Measurements from ENCODE around the gene TSPYL1. TPM values are rescaled to one million over a fixed set of nuclear protein-coding genes. Genes with fewer than 3 reads are reported as not detected.
"Not testable (repeated sequence)": the region's sequence is repeated elsewhere in the genome, so short reads cannot be mapped to it uniquely, and the experiment has no call there.

TSPYL1 gene
- total and polyA plus RNA-seq, 2 experiments from 2014 or later, result 71.5 to 89.1 TPM

DNA sequence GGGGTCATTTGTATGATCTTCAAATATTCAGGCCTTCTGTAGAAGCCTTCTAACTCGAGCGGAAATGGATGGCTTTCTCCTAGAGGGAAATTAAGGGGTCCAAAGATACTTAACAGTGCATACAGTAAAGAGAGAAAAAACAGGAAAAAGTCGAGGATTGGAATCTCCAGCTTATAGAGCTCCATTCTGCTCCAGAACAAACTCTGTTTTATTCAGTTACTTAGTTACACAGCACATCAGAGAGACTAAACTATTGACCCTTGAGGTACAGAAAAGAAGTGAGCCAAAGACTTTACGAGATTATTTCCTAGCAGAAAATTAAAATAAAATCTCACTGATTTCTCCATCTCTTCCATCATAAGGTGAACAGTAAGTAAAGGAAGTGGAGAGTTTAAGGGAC, 47.3 kb upstream of the TSPYL1 start:
- Histone ChIP-seq H3K4me3 (no peak overlapping the region), H2AFZ (no peak overlapping the region), H3K9ac (no peak overlapping the region), H3F3A (ENCODE audit: insufficient read depth) (peaks cover 15% of the 10 kb centered on the region; the same call in 1 of the 2 replicates), H3K4me2 (ENCODE audit: unreplicated experiment) (no peak overlapping the region), H3K27me3 (replicated peaks; ENCODE audit: insufficient read depth) (no peaks in the 10 kb centered on the region), H3K9me2 (ENCODE audit: insufficient read depth) (no peaks in the 10 kb centered on the region), H3K36me3 (ENCODE audit: low read depth) (no peaks in the 10 kb centered on the region), H3K79me2 (ENCODE audit: insufficient read depth) (no peaks in the 10 kb centered on the region), H3K4me1 (ENCODE audit: insufficient read depth) (peaks cover 37% of the 10 kb centered on the region), H3K27ac (no peak overlapping the region), H3K9me3 (ENCODE audit: low read depth) (no peaks in the 10 kb centered on the region), H4K20me1 (ENCODE audit: insufficient read depth) (no peaks in the 10 kb centered on the region)
- TF ChIP-seq EZH2phosphoT487 (IDR thresholded peaks at IDR 0.05; ENCODE audit: insufficient read depth, low read depth), result no peak
- TF ChIP-seq EZH2 (IDR thresholded peaks at IDR 0.05; ENCODE audit: insufficient read depth, poor library complexity, severe bottlenecking), result no peak
- in situ Hi-C loops (cut with MboI), result no loop called here
- WGBS, 2 experiments (ENCODE audit: low coverage in 1 of 2, low lambda C conversion rate in 2 of 2, missing lambda C conversion rate in 2 of 2), result 94 to 95% methylated on average over 4 of the region's 4 CpGs
- no peak for DNase-seq

GRCh38 chr6:116326181-116326671, 46.5 kb upstream of the TSPYL1 start:
- peaks cover 15% of the 10 kb centered on the region; the same call in 1 of the 2 replicates for H3F3A ChIP-seq (ENCODE audit: insufficient read depth)
- H3K4me3 ChIP-seq, result no peak overlapping the region
- DNase-seq, result no peak
- H3K9ac ChIP-seq, result no peak overlapping the region
- H2AFZ ChIP-seq, result no peak overlapping the region
- no peaks in the 10 kb centered on the region for H4K20me1 ChIP-seq (ENCODE audit: insufficient read depth)
- no peaks in the 10 kb centered on the region for H3K9me2 ChIP-seq (ENCODE audit: insufficient read depth)
- WGBS, 2 experiments (ENCODE audit: low coverage in 1 of 2, low lambda C conversion rate in 2 of 2, missing lambda C conversion rate in 2 of 2), result 80 to 84% methylated on average over 7 of the region's 7 CpGs
- H3K36me3 ChIP-seq (ENCODE audit: low read depth), result no peaks in the 10 kb centered on the region
- H3K9me3 ChIP-seq (ENCODE audit: low read depth), result no peaks in the 10 kb centered on the region
- TF ChIP-seq EZH2phosphoT487 (IDR thresholded peaks at IDR 0.05; ENCODE audit: insufficient read depth, low read depth) (no peak), EZH2 (IDR thresholded peaks at IDR 0.05; ENCODE audit: insufficient read depth, poor library complexity, severe bottlenecking) (no peak)
- no peaks in the 10 kb centered on the region for H3K79me2 ChIP-seq (ENCODE audit: insufficient read depth)
- no peaks in the 10 kb centered on the region for H3K27me3 ChIP-seq (replicated peaks; ENCODE audit: insufficient read depth)
- H3K27ac ChIP-seq, result no peak overlapping the region
- H3K4me1 ChIP-seq (ENCODE audit: insufficient read depth), result peaks cover 37% of the 10 kb centered on the region
- in situ Hi-C loops (cut with MboI), result no loop called here
- H3K4me2 ChIP-seq (ENCODE audit: unreplicated experiment), result no peak overlapping the region

DNA sequence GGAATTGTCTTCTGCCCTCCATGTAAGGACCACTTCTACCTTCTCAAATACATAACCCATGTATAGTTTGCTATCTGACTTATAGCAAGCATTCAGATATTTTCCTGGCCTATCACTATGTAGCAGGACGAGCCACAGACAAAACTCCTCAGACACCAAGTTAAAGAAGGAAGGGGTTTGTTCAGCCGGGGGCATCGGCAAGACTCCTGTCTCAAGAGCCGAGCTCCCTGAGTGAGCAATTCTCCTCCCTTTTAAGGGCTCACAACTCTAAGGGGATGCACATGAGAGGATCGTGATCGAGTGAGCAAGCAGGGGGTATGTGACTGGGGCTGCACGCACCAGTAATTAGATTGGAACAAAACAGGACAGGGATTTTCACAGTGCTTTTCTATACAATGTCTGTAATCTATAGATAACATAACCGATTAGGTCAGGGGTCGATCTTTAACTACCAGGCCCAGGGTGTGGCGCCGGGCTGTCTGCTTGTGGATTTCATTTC, 46.0 kb upstream of the TSPYL1 start:
- H3K4me2 ChIP-seq (ENCODE audit: unreplicated experiment); H3K9me3 ChIP-seq (ENCODE audit: low read depth); H3K9me2 ChIP-seq (ENCODE audit: insufficient read depth); DNase-seq; H3K79me2 ChIP-seq (ENCODE audit: insufficient read depth); H4K20me1 ChIP-seq (ENCODE audit: insufficient read depth); H3K4me3 ChIP-seq; H3K36me3 ChIP-seq (ENCODE audit: low read depth); H3K9ac ChIP-seq; H3K27me3 ChIP-seq (replicated peaks; ENCODE audit: insufficient read depth); H3K27ac ChIP-seq; in situ Hi-C loops (cut with MboI); H2AFZ ChIP-seq: not testable (repeated sequence)
- WGBS, 2 experiments (ENCODE audit: low coverage in 1 of 2, low lambda C conversion rate in 2 of 2, missing lambda C conversion rate in 2 of 2), result 94 to 98% methylated on average over 11 of the region's 11 CpGs
- Histone ChIP-seq H3K4me1 (ENCODE audit: insufficient read depth) (peaks cover 33% of the 10 kb centered on the region), H3F3A (ENCODE audit: insufficient read depth) (peaks cover 15% of the 10 kb centered on the region; the same call in 1 of the 2 replicates)

DNA sequence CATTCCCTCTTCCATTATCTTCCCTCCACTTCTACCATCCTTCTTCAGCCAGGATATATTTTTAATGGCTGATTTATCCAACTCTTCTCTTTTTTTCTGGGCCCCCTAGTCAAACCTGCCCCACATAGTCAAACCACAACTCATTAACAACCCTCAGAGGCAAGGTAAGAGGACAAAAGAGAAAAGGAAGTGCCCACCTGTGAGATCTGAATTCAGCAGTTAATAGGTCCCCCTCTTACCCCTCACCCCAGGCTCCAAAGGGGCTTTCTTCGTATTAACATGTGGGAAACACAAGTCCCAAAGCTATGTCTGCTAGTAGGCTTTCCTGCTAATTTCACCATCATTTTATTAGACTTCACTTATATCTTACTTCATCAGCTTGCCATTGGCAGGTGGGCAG, 44.1 kb upstream of the TSPYL1 start:
- Histone ChIP-seq H3K4me1 (ENCODE audit: insufficient read depth) (peaks cover 20% of the 10 kb centered on the region), H3K4me3 (no peak overlapping the region), H3K27me3 (replicated peaks; ENCODE audit: insufficient read depth) (no peaks in the 10 kb centered on the region), H3K79me2 (ENCODE audit: insufficient read depth) (no peaks in the 10 kb centered on the region), H3K9me2 (ENCODE audit: insufficient read depth) (no peaks in the 10 kb centered on the region), H4K20me1 (ENCODE audit: insufficient read depth) (no peaks in the 10 kb centered on the region), H3K36me3 (ENCODE audit: low read depth) (no peaks in the 10 kb centered on the region), H3F3A (ENCODE audit: insufficient read depth) (peaks cover 11% of the 10 kb centered on the region; the same call in 1 of the 2 replicates), H3K9me3 (ENCODE audit: low read depth) (no peaks in the 10 kb centered on the region), H2AFZ (no peak overlapping the region), H3K4me2 (ENCODE audit: unreplicated experiment) (no peak overlapping the region), H3K27ac (no peak overlapping the region), H3K9ac (no peak overlapping the region)
- 83 to 95% methylated on average over 1 of the region's 1 CpG for WGBS, 2 experiments (ENCODE audit: low coverage in 1 of 2, low lambda C conversion rate in 2 of 2, missing lambda C conversion rate in 2 of 2)
- no peak for DNase-seq
- no peak for TF ChIP-seq EZH2phosphoT487 (IDR thresholded peaks at IDR 0.05; ENCODE audit: insufficient read depth, low read depth)
- TF ChIP-seq EZH2 (IDR thresholded peaks at IDR 0.05; ENCODE audit: insufficient read depth, poor library complexity, severe bottlenecking), result no peak
- in situ Hi-C loops (cut with MboI), result no loop called here

GRCh38 chr6:116321933-116322332, 42.2 kb upstream of the TSPYL1 start:
- H3K36me3 ChIP-seq (ENCODE audit: low read depth); H3K4me1 ChIP-seq (ENCODE audit: insufficient read depth); DNase-seq; H3F3A ChIP-seq (ENCODE audit: insufficient read depth); H2AFZ ChIP-seq; H3K4me2 ChIP-seq (ENCODE audit: unreplicated experiment); H3K27me3 ChIP-seq (replicated peaks; ENCODE audit: insufficient read depth); H3K27ac ChIP-seq; H4K20me1 ChIP-seq (ENCODE audit: insufficient read depth); H3K4me3 ChIP-seq; H3K9ac ChIP-seq; in situ Hi-C loops (cut with MboI); H3K9me3 ChIP-seq (ENCODE audit: low read depth); H3K9me2 ChIP-seq (ENCODE audit: insufficient read depth); H3K79me2 ChIP-seq (ENCODE audit: insufficient read depth): not testable (repeated sequence)
- 80 to 85% methylated on average over 13 of the region's 13 CpGs for WGBS, 2 experiments (ENCODE audit: low coverage in 1 of 2, low lambda C conversion rate in 2 of 2, missing lambda C conversion rate in 2 of 2)
